IMR-90 (cell line): ENCODE data around the gene CYP4V2. TPM values are rescaled to one million over a fixed set of nuclear protein-coding genes. Genes with fewer than 3 reads are reported as not detected.

Experiments
- ATAC-seq: fragments of 200-7000 bp; cut with Tn5 transposase; 2 replicates; pipeline ENCODE4 v1.9.1; 2020; ENCODE audit warnings: low read depth, mild to moderate bottlenecking, moderate library complexity
- BruUV-seq: library from RNA; stranded (reverse); fragments of 400-500 nt; replicated peaks from 2 replicates; lab custom pipeline; 2021; lab: Mats Ljungman, UMichigan
- CTCF ChIA-PET: fragments of 300-600 bp; formaldehyde crosslinking; extraction: SDS; loops from one replicate; lab custom pipeline; 2021; ENCODE audit warnings: antibody characterized with exemption; lab: Yijun Ruan, JAX
- POLR2A ChIA-PET: fragments of 300-600 bp; sonication (Branson Sonifier 250); formaldehyde crosslinking; loops from one replicate; lab custom pipeline; 2022; ENCODE audit warnings: antibody characterized with exemption; ENCODE audit not compliant: unreplicated experiment; lab: Charles Lee
- DNase-seq: peaks from one replicate; pipeline ENCODE4 v3.0.0; 2013
- H2AFZ ChIP-seq: replicated peaks from 2 replicates; pipeline ENCODE3; 2013; ENCODE audit warnings: low read length, mild to moderate bottlenecking; ENCODE audit not compliant: poor library complexity
- H2AK5ac ChIP-seq: 2 replicates; pipeline ENCODE4 v1.6.1; 2013; ENCODE audit warnings: low read depth, low read length, inconsistent platforms
- H2AK9ac ChIP-seq: replicated peaks from 2 replicates; pipeline ENCODE3; 2013; ENCODE audit warnings: mild to moderate bottlenecking, low read depth, low read length, moderate library complexity; ENCODE audit not compliant: poor library complexity
- H2BK120ac ChIP-seq: 2 replicates; pipeline ENCODE4 v1.6.1; 2013; ENCODE audit warnings: low read depth, low read length, inconsistent platforms
- H2BK15ac ChIP-seq: 3 replicates; pipeline ENCODE4 v1.6.1; 2013; ENCODE audit warnings: low read depth, low read length, inconsistent platforms
- H2BK20ac ChIP-seq: 2 replicates; pipeline ENCODE4 v1.6.1; 2013; ENCODE audit warnings: low read depth, mild to moderate bottlenecking, inconsistent platforms, low read length, moderate library complexity
- H2BK5ac ChIP-seq: 2 replicates; pipeline ENCODE4 v1.6.1; 2013; ENCODE audit warnings: mild to moderate bottlenecking, low read depth, low read length, inconsistent platforms; ENCODE audit not compliant: poor library complexity, severe bottlenecking
- H3K14ac ChIP-seq: replicated peaks from 2 replicates; pipeline ENCODE4 v1.6.1; 2013; ENCODE audit warnings: low read depth, low read length, inconsistent platforms
- H3K18ac ChIP-seq: 2 replicates; pipeline ENCODE4 v1.6.1; 2013; ENCODE audit warnings: low read depth, low read length, control low read depth
- H3K23ac ChIP-seq: 2 replicates; pipeline ENCODE4 v1.6.1; 2013; ENCODE audit warnings: low read depth, low read length, inconsistent platforms
- H3K27ac ChIP-seq: 2 replicates; pipeline ENCODE4 v1.5.1; 2013; ENCODE audit warnings: mild to moderate bottlenecking, control low read depth, low read length; ENCODE audit not compliant: insufficient read depth
- H3K27me3 ChIP-seq: 2 replicates; pipeline ENCODE4 v1.6.1; 2013; ENCODE audit warnings: low read length; ENCODE audit not compliant: control insufficient read depth, insufficient read depth
- H3K36me3 ChIP-seq: 2 replicates; pipeline ENCODE4 v1.6.1; 2013; ENCODE audit warnings: low read length, mixed read lengths; ENCODE audit not compliant: control insufficient read depth, insufficient read depth
- H3K4ac ChIP-seq: 2 replicates; pipeline ENCODE4 v1.6.1; 2013; ENCODE audit warnings: low read depth, low read length, inconsistent platforms
- H3K4me1 ChIP-seq: 2 replicates; pipeline ENCODE4 v1.6.1; 2013; ENCODE audit warnings: low read length, mixed read lengths; ENCODE audit not compliant: control insufficient read depth, insufficient read depth
- H3K4me2 ChIP-seq: 2 replicates; pipeline ENCODE4 v1.6.1; 2013; ENCODE audit warnings: low read depth, mild to moderate bottlenecking, control low read depth, low read length, moderate library complexity
- H3K4me3 ChIP-seq: 2 replicates; pipeline ENCODE4 v1.5.1; 2013; ENCODE audit warnings: low read depth, mild to moderate bottlenecking, control low read depth, low read length, moderate library complexity; ENCODE audit not compliant: insufficient read depth
- H3K56ac ChIP-seq: 2 replicates; pipeline ENCODE4 v1.6.1; 2013; ENCODE audit warnings: low read length, inconsistent platforms; ENCODE audit not compliant: insufficient read depth; ENCODE audit errors: extremely low read depth
- H3K79me1 ChIP-seq, 2 experiments: 2 replicates each; pipeline ENCODE4 v1.6.1; 2013; ENCODE audit warnings: low read length in 2 of 2, inconsistent platforms in 1 of 2, low read depth in 1 of 2
- H3K9ac ChIP-seq: 2 replicates; pipeline ENCODE4 v1.6.1; 2013; ENCODE audit warnings: low read depth, low read length, control low read depth
- H3K9me1 ChIP-seq: 2 replicates; pipeline ENCODE4 v1.6.1; 2013; ENCODE audit warnings: low read length, inconsistent platforms; ENCODE audit not compliant: insufficient read depth
- H3K9me3 ChIP-seq: 2 replicates; pipeline ENCODE4 v1.6.1; 2013; ENCODE audit warnings: low read length; ENCODE audit not compliant: control insufficient read depth, insufficient read depth
- H4K20me1 ChIP-seq: 2 replicates; pipeline ENCODE4 v1.6.1; 2013; ENCODE audit warnings: low read length, inconsistent platforms; ENCODE audit not compliant: insufficient read depth
- H4K5ac ChIP-seq: 2 replicates; pipeline ENCODE4 v1.6.1; 2013; ENCODE audit warnings: mild to moderate bottlenecking, low read depth, low read length, control low read depth
- H4K8ac ChIP-seq, 2 experiments: 2 replicates each; pipeline ENCODE4 v1.6.1; 2013; ENCODE audit warnings: low read depth in 2 of 2, low read length in 2 of 2, control low read depth in 1 of 2, inconsistent platforms in 1 of 2
- H4K91ac ChIP-seq: 2 replicates; pipeline ENCODE4 v1.6.1; 2013; ENCODE audit warnings: low read depth, low read length, inconsistent platforms; ENCODE audit not compliant: insufficient read depth
- CEBPB ChIP-seq: IDR thresholded peaks from 2 replicates; pipeline ENCODE4 v1.6.1; 2012; ENCODE audit warnings: low read depth, low read length, improper control_type of control experiment
- MAFK ChIP-seq: IDR thresholded peaks from 2 replicates; pipeline ENCODE4 v1.6.1; 2012; ENCODE audit warnings: low read depth, low read length, improper control_type of control experiment
- RAD21 ChIP-seq: IDR thresholded peaks from 2 replicates; pipeline ENCODE4 v1.6.1; 2012; ENCODE audit warnings: low read length, improper control_type of control experiment
- SMC3 ChIP-seq: fragments of 150-350 bp; IDR thresholded peaks from 2 replicates; pipeline ENCODE4 v1.6.1; 2016; ENCODE audit warnings: low read depth, mild to moderate bottlenecking, antibody characterized with exemption, low read length, moderate library complexity
- WGBS, 2 experiments: methylation state at CpG; one replicate each; pipeline versions ENCODE4 v1.1.5 to v1.1.7; 2013; ENCODE audit warnings: missing lambda C conversion rate in 2 of 2; ENCODE audit not compliant: insufficient read length in 1 of 2; ENCODE audit errors: extremely low coverage in 2 of 2; 5-methylcytosine and 5-hydroxymethylcytosine counted together
- dilution Hi-C: fragments of 300-500 bp; cut with HindIII; formaldehyde crosslinking; loops from one replicate; pipeline ENCODE4 v1.14.3; 2018; ENCODE audit warnings: low sequenced_read_pairs; ENCODE audit not compliant: unreplicated experiment
- in situ Hi-C: fragments of 300-500 bp; cut with MboI; formaldehyde crosslinking; loops from 3 replicates; pipeline ENCODE4 v1.14.3; 2019; ENCODE audit warnings: low sequenced_read_pairs, inconsistent platforms, mixed read lengths
- intact Hi-C: fragments of 100-400 bp; cut with micrococcal nuclease; formaldehyde crosslinking; loops from 2 replicates; pipeline ENCODE4 v1.10.0; 2022
- polyA plus RNA-seq, 3 experiments: library from polyadenylated mRNA; depleted of rRNA; stranded (reverse); fragments of >200 nt; gene quantifications; 2 replicates each; pipeline ENCODE4 v1.2.3, GENCODE V29; 2012; ENCODE audit warnings: low replicate concordance in 1 of 3
- total RNA-seq: library from RNA; depleted of rRNA; stranded (reverse); fragments of >200 nt; gene quantifications from 2 replicates; pipeline ENCODE4 v1.2.3, GENCODE V29; 2012
- TF ChIP-seq, protein P1 (sequence below): fragments of 150-350 bp; IDR thresholded peaks from 2 replicates; pipeline ENCODE4 v1.6.1; 2017; ENCODE audit warnings: mild to moderate bottlenecking, antibody characterized with exemption, low read length, low read depth
- TF ChIP-seq, protein P2 (sequence below): fragments of 150-350 bp; IDR thresholded peaks from 2 replicates; pipeline ENCODE4 v1.6.1; 2016; ENCODE audit warnings: low read depth, mild to moderate bottlenecking, low read length, moderate library complexity, borderline replicate concordance

CYP4V2 gene
- total and polyA plus RNA-seq, 2 of the 4 experiments (the other 2 are of a cell fraction), result 3.9 to 4.1 TPM

DNA sequence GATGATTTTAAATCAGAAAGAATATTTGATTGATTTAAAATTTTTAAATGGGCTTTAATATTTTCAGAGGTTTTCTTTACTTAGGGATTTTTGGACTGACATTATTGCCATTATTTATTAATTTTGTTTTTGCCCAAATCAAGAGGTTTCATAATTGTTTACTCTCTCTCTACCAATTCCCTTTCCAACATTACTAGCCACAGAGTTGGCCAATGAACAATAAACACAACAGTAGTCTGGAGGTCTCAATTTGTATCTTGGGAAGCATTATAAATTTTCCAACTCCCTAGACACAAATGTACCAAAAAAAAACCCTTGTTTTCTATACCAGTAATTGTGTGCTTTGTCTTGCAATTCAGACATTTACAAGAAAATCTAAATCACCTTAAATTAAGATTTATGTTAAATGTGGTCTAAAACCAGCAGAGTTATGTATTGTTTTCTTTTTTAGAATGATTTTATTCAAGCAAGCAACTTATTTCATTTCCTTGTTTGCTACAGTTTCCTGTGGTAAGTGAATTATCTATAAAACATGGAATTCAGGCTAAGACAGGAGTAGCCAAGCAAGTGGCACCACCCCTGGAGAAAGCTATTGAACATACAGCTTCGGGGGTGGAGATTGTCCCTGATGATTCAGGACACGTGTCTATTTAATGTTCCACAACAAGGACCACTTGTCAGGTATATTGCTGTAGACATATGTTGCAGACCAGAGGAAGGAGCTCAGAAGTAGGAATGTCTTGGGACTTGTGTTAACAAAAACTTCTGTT lies 36.6 kb downstream of the CYP4V2 start:
- Histone ChIP-seq H2BK5ac (no peak overlapping the region), H2BK20ac (no peak overlapping the region), H3K9me1 (no peaks in the 10 kb centered on the region), H3K4me3 (no peak overlapping the region), H3K18ac (no peak overlapping the region), H3K79me1 (no peaks in the 10 kb centered on the region), H4K20me1 (no peaks in the 10 kb centered on the region), H3K4ac (no peak overlapping the region), H3K9me3 (no peaks in the 10 kb centered on the region), H2AK5ac (no peak overlapping the region), H2BK120ac (no peak overlapping the region), H4K5ac (no peak overlapping the region), H3K27ac (no peak overlapping the region), H2AK9ac (no peak overlapping the region), H2AFZ (no peak overlapping the region), H2BK15ac (no peak overlapping the region), H4K91ac (no peak overlapping the region), H3K14ac (no peak overlapping the region), H3K4me1 (no peaks in the 10 kb centered on the region), H3K36me3 (no peaks in the 10 kb centered on the region), H3K56ac (no peak overlapping the region), H3K9ac (no peak overlapping the region), H3K23ac (no peak overlapping the region), H3K4me2 (no peak overlapping the region; the same call in 1 of the 2 replicates), H4K8ac (no peak overlapping the region), H3K27me3 (no peaks in the 10 kb centered on the region)
- CTCF ChIA-PET, result no interaction called here
- POLR2A ChIA-PET, result no interaction called here
- dilution Hi-C loops, result no loop called here
- WGBS, 2 experiments, result 50% methylated on average over 2 of the region's 2 CpGs; no CpG with 5 or more reads in 1 of the 2 experiments
- DNase-seq, result no peak
- no peak for ATAC-seq
- in situ Hi-C loops, result no loop called here
- intact Hi-C loops, result no loop called here
- no TSS peak for BruUV-seq
- TF ChIP-seq RAD21 (no peak), MAFK (no peak), CEBPB (no peak), SMC3 (no peak)
- TF ChIP-seq, protein P1, sequence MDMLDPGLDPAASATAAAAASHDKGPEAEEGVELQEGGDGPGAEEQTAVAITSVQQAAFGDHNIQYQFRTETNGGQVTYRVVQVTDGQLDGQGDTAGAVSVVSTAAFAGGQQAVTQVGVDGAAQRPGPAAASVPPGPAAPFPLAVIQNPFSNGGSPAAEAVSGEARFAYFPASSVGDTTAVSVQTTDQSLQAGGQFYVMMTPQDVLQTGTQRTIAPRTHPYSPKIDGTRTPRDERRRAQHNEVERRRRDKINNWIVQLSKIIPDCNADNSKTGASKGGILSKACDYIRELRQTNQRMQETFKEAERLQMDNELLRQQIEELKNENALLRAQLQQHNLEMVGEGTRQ, result no peak
- TF ChIP-seq, protein P2, sequence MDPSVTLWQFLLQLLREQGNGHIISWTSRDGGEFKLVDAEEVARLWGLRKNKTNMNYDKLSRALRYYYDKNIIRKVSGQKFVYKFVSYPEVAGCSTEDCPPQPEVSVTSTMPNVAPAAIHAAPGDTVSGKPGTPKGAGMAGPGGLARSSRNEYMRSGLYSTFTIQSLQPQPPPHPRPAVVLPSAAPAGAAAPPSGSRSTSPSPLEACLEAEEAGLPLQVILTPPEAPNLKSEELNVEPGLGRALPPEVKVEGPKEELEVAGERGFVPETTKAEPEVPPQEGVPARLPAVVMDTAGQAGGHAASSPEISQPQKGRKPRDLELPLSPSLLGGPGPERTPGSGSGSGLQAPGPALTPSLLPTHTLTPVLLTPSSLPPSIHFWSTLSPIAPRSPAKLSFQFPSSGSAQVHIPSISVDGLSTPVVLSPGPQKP, result no peak
